ENCODE data around the gene NPC2. TPM values are rescaled to one million over a fixed set of nuclear protein-coding genes. Genes with fewer than 3 reads are reported as not detected.
A peak's percentile ranks its signal among the peaks of the same experiment; 100 is the strongest.

Gene NPC2
- total RNA-seq, 1 experiment from 2014 or later: 137 TPM

GRCh38 chr14:74502236-74503019 lies 9.3 kb upstream of the NPC2 start:
- H3K4me1 ChIP-seq (ENCODE audit: insufficient read depth, low read length): no peaks in the 10 kb centered on the region; the same call in 1 of the 2 replicates
- no peak overlapping the region for H3T11ph ChIP-seq (ENCODE audit: low read length)
- no peaks in the 10 kb centered on the region for H3K79me1 ChIP-seq (ENCODE audit: insufficient read depth, low read depth, low read length, poor library complexity, severe bottlenecking)
- H3K27me3 ChIP-seq (ENCODE audit: insufficient read depth, low read length): no peaks in the 10 kb centered on the region
- H4K91ac ChIP-seq (ENCODE audit: insufficient read length, low read depth, low read length): no peak overlapping the region
- peak; percentile 69 for DNase-seq
- peak overlapping the region; percentile 11 for H3K18ac ChIP-seq (ENCODE audit: insufficient read length, low read depth, low read length)
- H3K4me3 Mint-ChIP-seq: no peak overlapping the region
- H4K8ac ChIP-seq (replicated peaks; ENCODE audit: insufficient read length, low read depth, low read length): no peak overlapping the region
- no peaks in the 10 kb centered on the region for H3K9me3 ChIP-seq (ENCODE audit: control insufficient read depth, low read depth, low read length)
- H2BK5ac ChIP-seq (ENCODE audit: insufficient read length, low read length): no peak overlapping the region
- H3K9ac ChIP-seq (ENCODE audit: extremely low read depth, insufficient read length, low read length): no peak overlapping the region
- H3K4ac ChIP-seq (ENCODE audit: low read depth, low read length): no peak overlapping the region
- H2BK20ac ChIP-seq (ENCODE audit: low read depth, low read length, poor library complexity, severe bottlenecking): no peak overlapping the region
- peak; percentile 71 for TF ChIP-seq CTCF (conservative IDR thresholded peaks at IDR 0.05)
- no peaks in the 10 kb centered on the region for H3K79me2 ChIP-seq (ENCODE audit: insufficient read depth, low read length)
- no peak overlapping the region for H3K14ac ChIP-seq (ENCODE audit: insufficient read depth, low read length)
- no peak overlapping the region for H2BK12ac ChIP-seq (ENCODE audit: insufficient read length, low read depth, low read length)
- H3K4me1 Mint-ChIP-seq: peaks cover 31 to 38% of the 10 kb centered on the region in 2 experiments
- no CpG with 5 or more reads among the region's 21 CpGs for WGBS (ENCODE audit: extremely low coverage, insufficient read length, low lambda C conversion rate)
- no peaks in the 10 kb centered on the region for H3K23me2 ChIP-seq (ENCODE audit: insufficient read length, low read depth, low read length, poor library complexity, severe bottlenecking)
- H2AK5ac ChIP-seq (ENCODE audit: insufficient read length, low read length): no peak overlapping the region
- H3K27ac ChIP-seq (ENCODE audit: insufficient read length, low read depth, low read length): no peak overlapping the region
- peak overlapping the region in 2 of 3 experiments; percentile 35 to 77; a peak in 4 of 7 replicates for H3K27ac Mint-ChIP-seq
- no peak overlapping the region for H2AFZ ChIP-seq (ENCODE audit: low read length)
- H2BK15ac ChIP-seq (ENCODE audit: low read depth, low read length): no peak overlapping the region
- H3K9me3 Mint-ChIP-seq: no peaks in the 10 kb centered on the region
- H3K23ac ChIP-seq (ENCODE audit: insufficient read length, low read depth, low read length): no peak overlapping the region
- no peak overlapping the region for H3K56ac ChIP-seq (ENCODE audit: insufficient read length, low read depth, low read length)
- no peak overlapping the region for H2BK120ac ChIP-seq (ENCODE audit: low read depth, low read length, poor library complexity, severe bottlenecking)
- no peaks in the 10 kb centered on the region for H4K20me1 ChIP-seq (ENCODE audit: control insufficient read depth, insufficient read depth, insufficient read length)
- no peak overlapping the region for H3K4me2 ChIP-seq (ENCODE audit: insufficient read depth, insufficient read length, low read length)
- H3K36me3 Mint-ChIP-seq (ENCODE audit: insufficient read depth in 1 of 3, low read depth in 3 of 3): peaks cover 0 to 2% (median 0%) of the 10 kb centered on the region in 3 experiments; a peak in 1 of 7 replicates
- no peak overlapping the region for H4K5ac ChIP-seq (ENCODE audit: insufficient read length, low read depth, low read length)
- peaks cover 3% of the 10 kb centered on the region; the same call in 1 of the 2 replicates for H3K27me3 Mint-ChIP-seq (ENCODE audit: low read depth)
